Osteocyte (in vitro differentiated cells): ENCODE measurements around the gene EGFR. TPM values are rescaled to one million over a fixed set of nuclear protein-coding genes. Genes with fewer than 3 reads are reported as not detected.

Source experiments
- DNase-seq: peaks from one replicate; pipeline ENCODE4 v3.0.0; 2021; ENCODE audit warnings: mixed read lengths; ENCODE audit not compliant: unreplicated experiment; ENCODE audit errors: extremely low spot score
- H3K27ac Mint-ChIP-seq: one replicate; pipeline ENCODE4 v1.8.0; 2021; ENCODE audit warnings: mild to moderate bottlenecking, mixed read lengths; ENCODE audit not compliant: unreplicated experiment
- H3K27me3 Mint-ChIP-seq: one replicate; pipeline ENCODE4 v1.8.0; 2021; ENCODE audit warnings: mixed read lengths; ENCODE audit not compliant: unreplicated experiment
- H3K36me3 Mint-ChIP-seq: one replicate; pipeline ENCODE4 v1.8.0; 2021; ENCODE audit warnings: mixed read lengths; ENCODE audit not compliant: unreplicated experiment
- H3K4me1 Mint-ChIP-seq: one replicate; pipeline ENCODE4 v1.8.0; 2021; ENCODE audit warnings: mixed read lengths; ENCODE audit not compliant: unreplicated experiment
- H3K4me3 Mint-ChIP-seq: one replicate; pipeline ENCODE4 v1.8.0; 2021; ENCODE audit warnings: mild to moderate bottlenecking, moderate library complexity, mixed read lengths; ENCODE audit not compliant: unreplicated experiment
- H3K9me3 Mint-ChIP-seq: one replicate; pipeline ENCODE4 v1.8.0; 2021; ENCODE audit warnings: mixed read lengths; ENCODE audit not compliant: unreplicated experiment
- total RNA-seq: library from RNA; stranded (reverse); gene quantifications from 2 replicates; pipeline ENCODE4 v1.2.1, GENCODE V29; 2021
- TF ChIP-seq, protein P1 (sequence below): fragments of 200-600 bp; sonication (generic); IDR thresholded peaks from 2 replicates; pipeline ENCODE4 v1.5.0; 2021; ENCODE audit warnings: antibody characterized with exemption, mild to moderate bottlenecking, moderate library complexity

Gene EGFR
- total RNA-seq, 1 donor from 2014 or later, result 56.5 TPM

DNA sequence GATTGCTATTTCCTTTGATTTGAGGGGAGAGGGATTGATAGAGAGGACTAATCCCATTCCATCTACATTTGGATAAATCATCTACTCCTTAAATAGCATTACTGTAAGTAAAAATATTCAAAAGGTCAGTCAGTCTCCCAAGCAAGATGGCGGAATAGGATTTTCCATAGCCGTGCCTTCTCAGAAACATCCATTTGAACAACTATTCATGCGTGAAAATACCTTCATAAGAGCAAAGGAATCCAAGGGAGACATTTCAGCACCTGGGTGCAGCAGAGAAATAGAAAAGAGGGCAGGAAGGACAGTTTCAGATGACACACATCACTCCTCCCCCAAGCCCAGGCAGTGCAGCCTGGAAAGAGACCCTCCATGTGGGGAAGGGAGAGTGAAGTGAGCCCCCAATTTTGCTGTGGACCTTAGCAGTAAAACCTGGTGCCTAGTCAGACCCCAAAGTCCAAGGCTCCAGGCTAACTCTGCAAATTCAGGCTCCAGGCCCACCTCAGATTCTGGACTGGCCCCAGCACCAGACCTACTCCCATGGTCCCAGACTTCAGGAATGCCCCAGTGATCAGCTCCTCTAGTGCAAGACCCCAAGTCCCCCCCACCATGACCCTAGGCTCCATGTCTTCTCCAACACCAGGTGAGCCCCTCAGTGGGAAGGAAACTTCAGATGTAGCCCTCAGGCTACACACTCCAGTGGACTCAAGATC is 242.0 kb downstream of the EGFR start:
- Mint-ChIP-seq H3K9me3 (no peaks in the 10 kb centered on the region), H3K36me3 (no peaks in the 10 kb centered on the region), H3K4me3 (no peak overlapping the region), H3K4me1 (peaks cover 2% of the 10 kb centered on the region), H3K27ac (no peak overlapping the region), H3K27me3 (peaks cover 60% of the 10 kb centered on the region)
- peak; percentile 59 for DNase-seq
- TF ChIP-seq, protein P1, sequence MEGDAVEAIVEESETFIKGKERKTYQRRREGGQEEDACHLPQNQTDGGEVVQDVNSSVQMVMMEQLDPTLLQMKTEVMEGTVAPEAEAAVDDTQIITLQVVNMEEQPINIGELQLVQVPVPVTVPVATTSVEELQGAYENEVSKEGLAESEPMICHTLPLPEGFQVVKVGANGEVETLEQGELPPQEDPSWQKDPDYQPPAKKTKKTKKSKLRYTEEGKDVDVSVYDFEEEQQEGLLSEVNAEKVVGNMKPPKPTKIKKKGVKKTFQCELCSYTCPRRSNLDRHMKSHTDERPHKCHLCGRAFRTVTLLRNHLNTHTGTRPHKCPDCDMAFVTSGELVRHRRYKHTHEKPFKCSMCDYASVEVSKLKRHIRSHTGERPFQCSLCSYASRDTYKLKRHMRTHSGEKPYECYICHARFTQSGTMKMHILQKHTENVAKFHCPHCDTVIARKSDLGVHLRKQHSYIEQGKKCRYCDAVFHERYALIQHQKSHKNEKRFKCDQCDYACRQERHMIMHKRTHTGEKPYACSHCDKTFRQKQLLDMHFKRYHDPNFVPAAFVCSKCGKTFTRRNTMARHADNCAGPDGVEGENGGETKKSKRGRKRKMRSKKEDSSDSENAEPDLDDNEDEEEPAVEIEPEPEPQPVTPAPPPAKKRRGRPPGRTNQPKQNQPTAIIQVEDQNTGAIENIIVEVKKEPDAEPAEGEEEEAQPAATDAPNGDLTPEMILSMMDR, result no peak
